Stimulated activated CD8-positive, alpha-beta memory T cell treated with anti-CD3 and anti-CD28 coated beads, Interleukin-15, amount 100 ng/mL, for 1 hour (primary cell): ENCODE results near the gene PELI3.

Source experiments
- DNase-seq: peaks from one replicate; pipeline ENCODE4 v3.0.0-alpha.2; 2020; ENCODE audit warnings: low read depth

Gene PELI3

GRCh38 chr11:66475349-66476172 is 8.9 kb downstream of the PELI3 start:
- DNase-seq = no peak

GRCh38 chr11:66476173-66476840 is 9.6 kb downstream of the PELI3 start:
- no peak for DNase-seq

GRCh38 chr11:66476841-66477251 is 10.1 kb downstream of the PELI3 start:
- DNase-seq = no peak

- no peak for DNase-seq
These were observed 10.8 kb downstream of the PELI3 start for GRCh38 chr11:66477263-66478201.

GRCh38 chr11:66478729-66479393 is 12.2 kb downstream of the PELI3 start:
- no peak for DNase-seq

- no peak for DNase-seq
These were observed 12.8 kb downstream of the PELI3 start for GRCh38 chr11:66479394-66480116.

- DNase-seq = peak; percentile 91
These were observed 13.6 kb downstream of the PELI3 start, which contains the start of gene DPP3 for GRCh38 chr11:66480117-66480938. Gene DPP3 (plus strand): TSS chr11:66480434. CDS start chr11:66482201, 1,767 bp downstream.

- no peak for DNase-seq
These were observed 18.2 kb downstream of the PELI3 start for GRCh38 chr11:66484806-66485380.

- no peak for DNase-seq
These were observed 22.3 kb downstream of the PELI3 start for GRCh38 chr11:66488957-66489356.

GRCh38 chr11:66489636-66490035 is 22.9 kb downstream of the PELI3 start:
- no peak for DNase-seq

- no peak for DNase-seq
These were observed 24.7 kb downstream of the PELI3 start for GRCh38 chr11:66491315-66491935.

GRCh38 chr11:66492161-66492865 is 25.6 kb downstream of the PELI3 start:
- DNase-seq = no peak

GRCh38 chr11:66493130-66493529 is 26.4 kb downstream of the PELI3 start:
- DNase-seq = no peak

- DNase-seq = no peak
These were observed 27.8 kb downstream of the PELI3 start for GRCh38 chr11:66494458-66494857.

GRCh38 chr11:66494935-66495334 is 28.2 kb downstream of the PELI3 start:
- DNase-seq = no peak

GRCh38 chr11:66495401-66495854 is 28.7 kb downstream of the PELI3 start:
- DNase-seq = no peak

- no peak for DNase-seq
These were observed 30.5 kb downstream of the PELI3 start for GRCh38 chr11:66497206-66497605.

- no peak for DNase-seq
These were observed 31.8 kb downstream of the PELI3 start for GRCh38 chr11:66498506-66498905.
